CD4-positive, alpha-beta T cell treated with Interleukin-21 for 1 hour (primary cell): ENCODE results near the gene WNT9B.

ENCODE experiments used
- DNase-seq: peaks from one replicate; pipeline ENCODE4 v3.0.0-alpha.2; 2020

WNT9B gene, protein sequence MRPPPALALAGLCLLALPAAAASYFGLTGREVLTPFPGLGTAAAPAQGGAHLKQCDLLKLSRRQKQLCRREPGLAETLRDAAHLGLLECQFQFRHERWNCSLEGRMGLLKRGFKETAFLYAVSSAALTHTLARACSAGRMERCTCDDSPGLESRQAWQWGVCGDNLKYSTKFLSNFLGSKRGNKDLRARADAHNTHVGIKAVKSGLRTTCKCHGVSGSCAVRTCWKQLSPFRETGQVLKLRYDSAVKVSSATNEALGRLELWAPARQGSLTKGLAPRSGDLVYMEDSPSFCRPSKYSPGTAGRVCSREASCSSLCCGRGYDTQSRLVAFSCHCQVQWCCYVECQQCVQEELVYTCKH

DNA sequence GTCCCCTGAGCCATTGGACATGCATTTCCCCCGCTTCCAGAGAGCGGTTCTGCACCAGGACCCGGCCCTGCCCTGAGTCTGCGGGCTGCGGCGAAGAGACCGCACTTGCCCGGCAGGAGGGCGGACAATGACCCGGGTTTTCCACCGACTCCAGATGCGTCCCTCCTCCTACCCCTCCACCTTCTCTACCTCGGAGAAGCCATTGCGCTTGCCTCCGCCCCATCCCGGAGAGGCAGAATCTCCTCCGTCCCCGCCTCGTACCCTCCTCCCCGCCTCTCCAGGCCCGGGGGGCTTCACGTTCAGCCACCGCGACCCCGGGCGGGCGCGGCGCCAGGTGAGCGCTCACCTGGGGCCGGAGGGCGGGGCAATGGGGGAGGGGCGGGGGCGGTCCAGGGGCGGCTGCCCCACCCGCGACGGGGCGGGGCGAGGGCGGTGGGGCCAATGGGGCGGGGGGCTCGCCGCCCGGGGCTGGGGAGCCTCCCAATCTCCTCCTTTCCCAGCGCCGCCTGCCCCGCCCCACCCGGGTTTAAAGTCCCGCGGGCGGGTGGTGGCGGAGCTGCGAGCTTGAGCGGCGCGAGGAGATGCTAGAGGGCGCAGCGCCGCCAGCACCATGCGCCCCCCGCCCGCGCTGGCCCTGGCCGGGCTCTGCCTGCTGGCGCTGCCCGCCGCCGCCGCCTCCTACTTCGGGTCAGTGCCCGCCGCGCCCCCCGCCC is at the start of gene WNT9B:
Gene WNT9B, plus strand, starts transcription at position 555 of the 713 bp plus-strand sequence. Its CDS starts 56 bp downstream, at position 611.
- DNase-seq, result no peak

DNA sequence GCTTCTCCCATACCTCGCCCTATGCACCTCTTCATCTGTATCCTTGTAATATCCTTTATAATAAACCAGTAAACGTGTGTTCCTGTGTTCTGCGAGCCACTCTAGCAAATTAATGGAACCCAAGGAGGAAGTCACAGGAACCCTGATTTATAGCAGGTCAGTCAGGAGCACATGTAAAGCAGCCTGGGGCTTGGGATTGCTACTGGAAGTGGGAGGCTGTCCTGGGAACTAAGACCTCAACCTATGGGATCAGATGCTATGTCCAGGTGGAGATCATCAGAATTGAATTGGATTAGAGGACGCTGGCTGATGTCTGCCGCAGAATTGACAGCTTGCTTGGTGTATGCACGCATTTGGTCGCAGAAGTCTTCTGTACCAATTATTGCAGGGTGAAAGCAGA is 48.6 kb upstream of the WNT9B start:
- DNase-seq, result no peak

DNA sequence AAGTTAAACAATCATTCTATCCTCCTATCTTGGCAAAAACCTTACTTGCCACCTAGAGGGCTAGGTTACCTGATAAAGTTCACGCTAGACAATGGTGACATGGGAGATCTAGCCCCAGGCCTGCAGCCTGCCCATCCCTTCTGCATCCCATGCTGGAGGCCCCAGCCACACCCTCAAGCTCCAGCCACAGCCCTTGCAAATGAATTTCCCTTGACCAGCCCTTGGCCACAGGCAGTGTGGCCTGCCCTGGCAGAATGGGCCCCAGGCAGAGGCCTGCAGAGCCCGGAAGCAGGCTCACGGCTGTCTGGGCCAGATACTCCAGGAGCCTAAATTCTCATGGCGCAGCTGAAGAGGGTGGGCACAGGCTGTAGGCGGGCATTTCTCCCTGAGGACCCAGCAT is 47.8 kb upstream of the WNT9B start:
- DNase-seq, result no peak

DNA sequence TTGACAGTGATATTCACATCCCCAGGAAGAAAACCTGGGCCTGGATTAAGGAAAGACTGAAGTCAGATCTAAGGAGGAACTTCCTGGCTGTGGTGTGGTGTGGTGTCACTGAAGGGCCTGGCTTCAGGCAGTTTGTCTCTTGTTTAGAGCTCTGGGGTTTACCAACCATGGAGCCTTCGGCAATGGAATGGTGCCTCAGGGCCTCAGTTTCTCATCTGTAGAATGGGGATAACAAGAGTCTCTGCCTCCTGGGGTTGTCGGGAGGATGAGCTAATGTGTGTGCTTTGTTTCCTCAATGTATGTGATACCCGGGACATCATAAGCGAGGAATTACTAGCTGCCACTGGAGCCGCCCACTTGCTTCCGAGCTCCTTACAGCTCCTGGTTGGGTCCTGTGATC is 45.6 kb upstream of the WNT9B start:
- DNase-seq, result no peak

DNA sequence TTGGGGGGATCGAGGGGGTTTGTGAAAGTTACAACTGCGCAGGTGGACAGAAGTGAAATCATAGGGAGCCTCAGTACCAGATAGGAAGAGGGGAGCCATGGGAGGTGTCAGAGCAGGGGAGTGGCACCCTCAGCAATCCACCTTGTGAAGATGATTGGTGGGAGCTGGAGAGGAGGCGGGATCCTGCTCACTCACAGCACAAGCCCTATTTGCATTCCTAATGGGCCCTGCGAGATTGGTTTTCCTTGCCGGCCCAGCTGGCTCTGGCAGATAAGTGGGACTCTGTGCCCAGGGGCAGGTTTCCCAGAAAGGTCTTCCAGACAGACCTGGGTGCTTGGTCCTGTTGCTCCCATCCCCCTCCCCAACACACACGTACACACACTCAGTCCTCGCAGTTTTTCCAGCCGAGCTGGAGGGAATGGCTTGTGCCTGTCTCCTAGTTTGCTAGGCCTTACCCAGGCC is 42.2 kb upstream of the WNT9B start:
- no peak for DNase-seq

DNA sequence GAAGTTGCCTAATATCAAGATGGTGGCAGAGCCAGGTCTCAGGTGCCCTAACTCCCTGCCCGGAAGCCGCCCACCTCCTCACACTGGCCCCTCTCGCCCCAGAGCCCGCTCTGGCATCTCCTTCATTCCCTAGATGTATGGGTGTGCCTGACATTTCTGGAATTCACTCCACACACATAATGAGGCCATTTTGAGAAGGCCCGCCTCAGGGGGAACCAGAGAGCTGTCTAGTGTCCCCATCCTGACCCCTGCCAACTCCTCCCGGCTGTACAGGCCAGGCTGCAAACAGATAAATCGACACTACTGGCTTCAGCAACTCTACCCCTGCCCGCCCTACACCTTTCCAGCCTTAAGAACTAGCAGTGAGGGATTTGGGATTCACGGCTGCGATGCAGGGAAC is 40.5 kb upstream of the WNT9B start:
- no peak for DNase-seq

DNA sequence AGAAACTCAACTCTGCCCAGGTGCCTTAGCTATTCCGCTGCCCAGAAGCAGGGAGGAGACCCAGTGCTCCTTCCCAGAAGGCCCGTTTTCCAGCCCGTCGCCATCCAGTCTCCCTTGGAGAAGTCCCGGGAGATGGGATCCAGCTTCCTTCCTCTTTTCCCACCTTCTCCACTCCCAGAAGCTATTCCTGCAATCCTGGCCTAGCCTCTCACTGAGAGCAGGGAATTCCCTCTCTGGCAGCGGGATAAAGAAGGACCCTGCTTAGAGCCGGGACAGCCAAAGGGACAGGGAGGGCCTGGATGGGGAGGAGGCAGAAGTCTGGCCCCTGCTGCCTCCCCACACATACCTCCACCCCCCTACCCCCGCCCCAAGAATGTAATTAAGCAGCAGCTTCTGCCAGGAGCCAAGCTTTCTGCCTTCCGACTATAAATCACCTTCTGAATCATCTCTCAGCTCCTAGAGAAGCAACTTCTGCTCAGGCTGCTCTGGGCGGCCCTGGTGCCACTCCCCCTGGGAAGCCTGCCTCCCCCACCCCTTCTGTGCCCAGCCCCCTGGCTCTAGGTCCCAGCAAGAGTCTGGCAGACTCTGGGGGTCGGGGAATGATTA is 39.3 kb upstream of the WNT9B start:
- no peak for DNase-seq

DNA sequence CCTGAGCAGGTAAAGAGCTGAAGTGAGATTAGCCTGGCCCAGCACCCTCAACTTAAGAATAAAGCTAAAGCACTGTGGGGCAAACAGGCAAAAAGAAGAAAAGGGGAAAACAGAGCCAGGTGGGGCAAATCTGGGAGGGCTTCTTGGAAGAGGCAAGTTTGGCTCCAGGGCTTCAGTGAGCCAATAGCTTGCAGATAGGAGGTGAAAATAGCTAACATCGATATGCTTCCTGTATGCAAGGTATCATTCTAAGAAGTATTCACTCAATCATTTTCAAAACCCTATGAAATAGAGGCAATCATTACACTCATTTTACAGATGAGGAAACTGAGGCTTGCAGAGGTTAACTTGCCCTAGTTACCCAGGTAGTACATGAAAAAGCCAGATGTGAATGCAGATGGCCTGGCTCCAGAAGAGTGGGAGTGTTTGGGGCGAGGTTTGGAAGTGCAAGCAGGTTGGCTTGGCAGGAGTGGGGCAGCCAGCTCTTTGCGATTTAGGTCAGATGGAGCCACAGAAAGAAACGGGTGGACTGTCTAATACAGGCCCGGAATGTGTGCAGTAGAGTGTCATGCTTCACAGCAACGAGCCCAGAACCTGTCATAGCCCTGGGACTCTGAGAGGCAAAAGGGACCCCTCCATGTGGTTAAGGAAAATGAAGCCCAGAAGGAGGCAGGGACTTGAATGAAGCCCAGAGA is 38.6 kb upstream of the WNT9B start:
- no peak for DNase-seq

DNA sequence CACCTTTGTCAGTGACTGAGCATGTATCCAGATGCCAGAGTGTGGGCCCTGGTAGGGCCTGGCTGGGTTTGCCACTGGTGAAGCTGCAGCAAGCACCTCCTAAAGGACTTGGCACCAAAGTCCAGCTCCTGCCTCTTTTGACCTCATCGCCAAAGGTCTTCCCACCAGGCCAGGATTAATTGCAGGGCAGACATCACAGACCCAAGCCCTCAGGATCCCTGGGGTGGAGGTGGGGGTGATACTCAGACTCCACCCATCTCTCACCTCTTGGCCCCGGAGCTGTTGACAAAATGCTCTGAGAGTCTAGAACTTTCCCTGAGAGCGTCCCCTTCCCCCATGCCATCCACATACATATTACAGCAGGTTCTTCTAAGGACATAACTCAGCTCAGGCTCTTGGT is 37.5 kb upstream of the WNT9B start:
- no peak for DNase-seq

DNA sequence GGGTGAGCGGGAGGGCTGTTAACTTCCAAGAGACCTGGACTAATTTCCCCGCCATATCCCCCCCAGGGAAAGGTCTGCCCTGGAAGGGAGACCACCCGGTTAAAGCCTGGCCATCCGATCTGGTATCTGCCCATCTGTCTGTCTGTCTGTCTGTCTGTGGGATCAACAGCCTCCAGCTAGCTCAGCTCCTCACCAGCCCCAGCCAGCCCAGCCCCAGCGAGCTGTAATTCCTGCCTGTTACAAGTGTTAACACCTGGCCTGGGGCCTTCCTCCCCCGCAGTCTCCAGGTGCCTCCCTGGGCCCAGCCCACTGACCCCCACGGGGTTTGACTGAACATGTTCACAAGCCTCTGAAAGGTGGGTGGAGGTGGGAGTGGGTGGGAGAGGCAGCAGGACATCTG is 36.9 kb upstream of the WNT9B start:
- no peak for DNase-seq

DNA sequence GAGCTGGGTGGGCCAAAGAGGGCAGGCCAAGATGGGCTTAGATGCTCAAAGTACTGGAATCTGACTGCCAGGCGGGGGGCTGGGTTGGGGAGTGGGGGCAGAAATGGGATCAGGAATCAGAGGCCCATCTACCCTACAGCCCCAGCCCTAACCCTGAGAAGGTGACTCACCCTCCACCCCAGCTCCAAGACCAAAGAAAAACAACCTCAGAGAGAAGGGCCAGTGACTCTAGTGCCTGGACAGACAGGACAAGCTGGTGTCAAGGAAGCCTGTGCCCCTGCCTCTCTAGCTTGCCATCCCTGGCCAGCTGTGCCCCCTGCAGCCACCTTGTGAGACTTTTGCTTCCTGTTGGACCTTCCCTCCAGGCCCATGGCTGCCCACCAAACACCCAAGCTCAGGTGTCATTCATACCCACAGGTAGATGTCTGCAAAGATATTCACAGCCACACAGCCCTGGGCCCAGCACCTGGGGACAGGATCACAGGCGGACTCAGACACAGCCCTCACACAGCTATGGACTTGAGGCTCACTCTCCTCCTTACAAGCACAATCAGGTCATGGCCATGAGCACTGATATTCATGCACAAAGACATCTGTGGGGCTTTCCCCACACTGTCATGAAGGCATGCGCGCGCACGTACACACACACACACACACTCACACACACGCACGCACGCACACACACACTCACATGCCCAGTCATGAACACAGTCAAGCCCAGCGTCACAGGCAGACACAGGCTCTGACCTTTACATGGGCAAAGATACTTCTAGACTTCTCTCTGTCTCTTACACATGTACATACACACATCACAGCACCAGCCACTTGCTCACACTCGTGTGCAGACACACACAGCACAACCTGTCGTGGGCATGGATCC is 35.7 kb upstream of the WNT9B start:
- DNase-seq, result no peak

DNA sequence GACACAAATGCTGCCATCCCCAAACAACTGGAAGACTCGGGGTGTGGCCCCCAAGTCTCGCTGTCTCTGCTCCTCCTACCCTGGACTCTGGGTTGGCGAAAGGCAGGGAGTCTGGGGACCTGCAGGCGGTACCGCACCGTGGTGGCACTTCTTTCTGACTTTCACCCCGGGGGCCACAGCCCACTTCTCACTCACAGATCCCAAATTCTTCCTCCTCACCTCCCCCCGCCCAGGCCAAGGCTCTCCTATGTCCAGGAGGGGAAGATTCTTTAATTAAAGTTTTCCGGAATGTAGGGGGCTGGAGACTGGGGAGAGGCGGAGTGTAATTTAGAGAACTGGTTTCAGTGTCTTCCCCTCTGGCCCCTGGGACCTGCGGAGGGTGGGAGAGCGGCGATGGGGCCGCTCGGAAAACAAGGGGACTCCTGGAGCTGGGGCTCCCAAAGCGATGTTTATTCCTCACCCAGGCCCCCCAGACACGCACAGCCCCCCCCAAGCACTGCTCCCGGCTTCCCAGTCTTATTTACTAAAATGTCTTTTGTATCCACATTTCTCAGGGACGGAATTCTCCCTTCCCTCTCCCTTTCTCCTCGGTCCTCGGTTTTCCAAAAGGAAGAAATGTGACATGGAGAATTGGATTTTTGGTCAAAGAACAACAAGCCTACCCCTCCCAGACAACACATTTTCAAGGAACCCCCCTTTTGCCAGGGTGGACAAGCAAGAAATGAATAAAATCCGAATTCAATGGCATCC is 34.1 kb upstream of the WNT9B start:
- no peak for DNase-seq

DNA sequence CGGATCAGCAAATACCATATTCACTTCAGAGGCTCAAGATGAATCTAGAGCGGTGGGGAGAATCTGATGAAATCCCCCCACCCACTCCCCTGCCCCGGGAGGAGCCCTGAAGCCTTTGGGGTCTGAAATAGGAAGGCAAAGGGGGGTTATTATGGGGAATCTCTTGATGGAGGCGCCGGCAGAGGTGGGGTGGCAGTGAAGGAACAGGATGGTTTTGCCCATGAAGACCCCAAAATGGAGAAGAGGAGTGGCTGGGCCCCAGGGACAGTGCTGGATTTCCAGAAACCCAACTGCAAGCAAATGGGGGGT is 33.5 kb upstream of the WNT9B start:
- DNase-seq, result no peak

DNA sequence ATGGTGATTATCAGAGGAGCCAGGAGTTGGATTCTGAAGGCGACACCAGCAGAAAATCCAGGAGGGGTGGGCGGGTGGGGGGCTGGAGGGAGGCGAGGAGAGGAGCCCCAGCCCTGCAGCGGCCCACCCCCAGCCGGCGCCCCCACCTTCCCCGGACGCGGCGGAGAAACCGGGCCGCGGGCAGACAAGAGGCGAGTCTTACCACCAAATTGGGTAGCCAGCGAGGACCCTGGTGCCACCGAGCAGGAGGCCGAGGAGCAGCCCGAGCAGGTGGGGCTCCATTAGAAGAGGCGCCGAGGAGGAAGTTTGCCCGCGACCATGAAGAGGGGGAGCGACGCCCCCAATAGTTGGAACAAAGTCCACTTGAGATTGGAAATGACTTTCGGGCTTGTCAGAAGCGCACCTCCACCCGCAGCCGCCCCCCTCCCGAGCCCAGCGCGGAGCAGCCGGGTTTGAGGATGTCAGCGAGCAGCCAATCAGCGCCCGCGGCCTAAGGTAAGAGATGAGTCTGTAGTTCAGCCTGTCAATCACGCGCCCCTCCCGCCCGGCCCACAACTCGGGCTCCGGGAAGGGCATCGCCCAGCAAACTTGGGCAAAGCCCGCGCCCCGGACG is 33.0 kb upstream of the WNT9B start, which contains the start of gene WNT3:
Gene WNT3, minus strand, starts transcription at position 377 of the 613 bp plus-strand sequence. Its CDS starts 95 bp downstream, at position 282.
- peak; percentile 53 for DNase-seq

DNA sequence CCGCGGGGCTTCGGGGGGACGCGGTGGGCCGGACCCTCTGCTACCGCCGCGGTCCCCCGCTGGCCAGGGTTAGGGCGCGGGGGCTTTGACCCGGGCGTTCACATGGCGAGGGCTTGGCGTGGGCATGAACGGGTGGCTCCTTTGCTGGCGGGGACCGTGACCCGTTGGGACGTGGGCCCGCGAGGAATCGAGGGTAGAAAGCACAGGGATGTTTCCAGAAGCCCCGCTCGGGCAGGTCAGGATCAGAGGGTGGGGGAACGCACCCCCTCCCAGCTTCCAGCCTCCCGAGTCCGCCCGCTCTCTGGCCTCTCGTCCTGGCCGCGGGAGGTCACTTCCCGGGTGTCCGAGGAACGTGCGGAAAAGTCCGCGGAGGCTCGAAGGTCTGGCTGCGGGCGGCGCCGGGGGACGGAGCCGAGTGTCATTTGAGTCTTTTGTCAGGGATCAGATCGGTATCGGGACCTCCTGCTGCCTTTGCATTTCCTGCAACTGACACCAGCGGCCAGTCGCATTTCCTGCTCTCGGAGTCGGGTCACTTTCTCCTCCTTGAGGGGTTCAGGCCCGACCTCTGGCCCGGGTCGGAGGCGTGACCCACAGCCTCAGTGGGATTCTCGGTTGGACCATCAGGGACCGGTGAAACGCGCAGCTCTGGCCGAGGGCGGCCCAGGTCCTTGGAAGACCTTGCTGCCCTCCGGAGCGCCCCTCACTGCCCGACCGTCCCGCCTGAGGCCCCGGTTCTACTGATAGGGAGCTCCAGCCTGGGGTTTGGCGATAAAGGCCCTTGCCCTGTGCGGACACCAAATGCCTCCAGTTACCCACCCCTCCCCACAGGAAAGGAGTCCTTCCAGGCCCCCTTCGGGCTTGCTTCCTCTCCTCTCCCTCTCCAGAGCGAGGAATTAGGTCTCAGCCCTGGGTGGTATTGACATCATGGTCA is 32.2 kb upstream of the WNT9B start:
- DNase-seq, result no peak

DNA sequence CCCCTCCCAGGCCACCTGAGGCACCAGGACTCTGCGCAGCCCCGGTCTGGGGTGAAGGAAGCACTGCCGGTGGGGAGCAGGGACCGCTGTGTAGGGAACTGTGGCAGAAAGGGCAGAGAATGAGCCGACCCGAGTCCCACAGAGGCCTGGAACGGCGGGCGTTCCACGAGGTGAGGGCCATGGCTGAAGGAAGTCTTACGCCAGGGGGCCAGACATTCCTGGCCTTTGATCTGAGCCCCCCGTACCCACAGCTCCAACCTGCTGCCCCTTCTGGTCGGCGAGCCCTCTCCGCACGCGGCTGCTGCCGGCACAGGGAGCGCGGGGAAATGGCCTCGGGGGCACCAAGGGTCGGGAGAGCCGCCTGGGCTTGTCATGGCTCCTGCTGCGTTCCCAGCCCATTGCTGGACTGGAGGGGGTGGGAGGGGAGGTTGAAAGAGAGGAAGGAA is 31.5 kb upstream of the WNT9B start:
- DNase-seq, result no peak

DNA sequence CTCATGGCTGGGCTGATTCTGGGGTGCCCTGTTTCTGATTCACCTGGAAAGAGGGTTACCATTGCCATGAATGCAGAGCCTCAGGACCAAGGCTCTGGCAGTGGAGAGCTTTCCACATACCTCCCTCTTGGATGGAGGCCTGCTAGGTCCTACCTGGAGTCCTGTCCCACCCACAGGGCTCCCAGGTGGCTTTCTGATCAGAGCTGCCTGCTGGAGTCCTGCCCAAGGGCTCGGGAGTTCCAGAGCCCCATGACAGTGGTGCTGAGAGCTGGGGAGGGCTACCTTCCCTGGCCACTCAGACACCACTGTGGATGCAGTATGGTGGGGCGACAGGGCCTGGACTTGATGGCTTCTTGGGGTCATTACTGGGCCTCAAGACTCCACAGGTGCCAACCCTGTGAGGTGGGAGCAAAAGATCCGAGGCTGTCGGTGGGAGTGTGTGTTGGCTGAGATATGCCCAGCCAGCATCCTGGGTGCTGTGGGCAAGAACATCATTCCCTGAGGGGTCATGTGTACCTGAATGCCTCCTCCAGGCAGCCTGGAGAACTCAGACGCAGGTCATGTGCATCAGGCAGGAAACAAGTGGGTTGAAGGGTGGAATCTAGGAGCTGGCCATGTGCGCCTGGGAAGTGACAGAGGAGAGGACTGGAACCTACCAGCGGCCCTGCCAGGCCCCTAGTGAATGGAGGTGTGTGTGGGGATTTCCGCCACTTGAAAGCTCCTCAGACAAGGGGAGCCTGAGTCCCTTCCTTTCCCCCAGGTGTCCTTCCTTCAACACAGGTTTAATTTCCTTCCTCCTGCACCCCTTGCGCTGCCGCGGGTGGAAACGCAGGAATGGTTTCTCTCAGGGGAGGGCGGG is 30.6 kb upstream of the WNT9B start:
- no peak for DNase-seq

DNA sequence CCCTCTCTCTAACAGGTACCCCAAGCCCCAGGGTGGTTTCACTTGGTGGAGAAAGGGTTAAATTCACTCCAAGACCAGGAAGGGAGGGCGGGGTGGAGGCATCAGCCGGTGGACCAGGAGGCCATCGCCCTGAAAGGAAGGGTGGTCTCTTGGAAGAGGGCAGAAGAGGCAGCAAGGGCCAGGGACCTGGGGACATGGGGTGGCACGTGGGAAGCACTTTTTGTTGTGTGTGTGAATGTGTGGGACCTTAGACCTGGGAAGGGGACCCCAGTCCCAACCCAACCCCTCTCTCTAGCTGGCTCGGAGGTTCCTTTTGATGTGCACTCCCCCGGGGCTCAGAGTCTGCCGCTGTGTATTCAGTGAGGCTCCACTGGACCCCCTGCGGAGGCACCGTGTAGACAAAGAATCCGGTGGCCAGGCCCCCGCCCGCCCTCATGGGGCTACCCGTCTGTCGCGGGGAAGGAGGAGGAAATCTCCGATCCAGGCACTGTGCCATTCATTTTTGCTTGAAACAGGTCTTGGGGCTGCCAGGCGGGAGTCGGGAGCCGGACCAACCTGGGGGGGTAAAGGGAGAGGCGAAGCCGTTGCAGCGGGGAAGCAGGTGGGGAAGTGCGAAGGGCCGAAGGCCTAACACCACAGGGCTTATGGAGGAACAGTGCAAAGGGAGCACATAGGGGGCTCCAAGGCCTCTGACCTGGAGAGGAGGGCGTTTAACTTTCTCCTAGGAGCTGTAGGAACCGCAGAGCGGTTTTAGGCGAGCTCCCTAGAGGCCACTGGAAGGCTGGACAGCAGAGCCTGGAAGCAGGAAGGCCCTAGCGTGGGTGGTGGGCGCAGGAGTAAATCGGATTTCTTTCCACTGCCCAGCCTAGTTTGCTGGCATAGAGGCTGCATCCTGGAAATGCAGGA is 29.6 kb upstream of the WNT9B start:
- no peak for DNase-seq
